ENCODE data around the gene RNF151. TPM values are rescaled to one million over a fixed set of nuclear protein-coding genes. Genes with fewer than 3 reads are reported as not detected.
"Not testable (repeated sequence)": the region's sequence is repeated elsewhere in the genome, so short reads cannot be mapped to it uniquely, and the experiment has no call there.

Gene RNF151
- total RNA-seq, 1 experiment from 2014 or later: not detected

- no TSS peak for BruUV-seq (replicated peaks)
- ChIA-PET CTCF (interaction anchor here (0.6 kb wide), 1 partner anchor 24 kb away, joined by 3 read pairs; no protein-coding TSS in a partner anchor), POLR2A (interaction anchor here (0.6 to 5.9 kb wide), 3 partner anchors 10 to 15 kb away, joined by 3 to 53 read pairs (median 10); partner anchors contain the start of genes MSRB1, RNF151 and RPS2)
- no peak for DNase-seq (ENCODE audit: unreplicated experiment)
- no peaks in the 10 kb centered on the region for H3K9me3 Mint-ChIP-seq (ENCODE audit: unreplicated experiment)
- TF ChIP-seq CTCF (IDR thresholded peaks at IDR 0.05; ENCODE audit: unreplicated experiment): no peak
- no peak overlapping the region for H3K4me3 Mint-ChIP-seq (ENCODE audit: unreplicated experiment)
- peaks cover 6% of the 10 kb centered on the region for H3K4me1 Mint-ChIP-seq (ENCODE audit: insufficient read depth, unreplicated experiment)
- no peak overlapping the region for H3K27ac Mint-ChIP-seq (ENCODE audit: low read depth, unreplicated experiment)
- H3K36me3 Mint-ChIP-seq (ENCODE audit: insufficient read depth, unreplicated experiment): no peaks in the 10 kb centered on the region
- intact Hi-C loops (cut with micrococcal nuclease): no loop called here
- H3K27me3 Mint-ChIP-seq (ENCODE audit: insufficient read depth, unreplicated experiment): no peaks in the 10 kb centered on the region
These were observed 12.9 kb upstream of the RNF151 start for GRCh38 chr16:1953734-1954133.

DNA sequence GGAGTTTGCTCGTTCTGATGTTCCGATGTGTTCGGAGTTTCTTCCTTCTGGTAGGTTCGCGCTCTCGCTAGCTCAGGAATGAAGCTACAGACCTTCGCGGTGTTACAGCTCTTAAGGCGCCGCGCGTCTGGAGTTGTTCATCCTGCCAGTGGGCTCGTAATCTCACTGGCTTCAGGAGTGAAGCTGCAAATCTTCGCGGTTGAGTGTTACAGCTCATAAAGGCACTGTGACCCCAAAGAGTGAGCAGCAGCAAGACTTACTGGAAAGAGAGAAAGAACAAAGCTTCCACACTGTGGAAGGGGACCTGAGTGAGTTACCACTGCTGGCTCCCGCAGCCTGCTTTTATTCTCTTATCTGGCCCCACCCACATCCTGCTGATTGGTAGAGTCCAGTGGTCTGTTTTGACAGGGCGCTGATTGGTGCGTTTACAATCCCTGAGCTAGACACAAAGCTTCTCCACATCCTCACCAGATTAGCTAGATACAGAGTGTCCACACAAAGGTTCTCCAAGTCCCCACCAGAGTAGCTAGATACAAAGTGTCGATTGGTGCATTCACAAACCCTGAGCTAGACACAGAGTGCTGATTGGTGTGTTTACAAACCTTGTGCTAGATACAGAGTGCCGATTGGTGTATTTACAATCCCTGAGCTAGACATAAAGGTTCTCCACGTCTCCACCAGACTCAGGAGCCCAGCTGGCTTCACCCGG lies 9.1 kb upstream of the RNF151 start:
- Mint-ChIP-seq H3K36me3 (ENCODE audit: insufficient read depth, unreplicated experiment) (peaks cover 25% of the 10 kb centered on the region), H3K4me1 (ENCODE audit: insufficient read depth, unreplicated experiment) (peaks cover 15% of the 10 kb centered on the region)
- ChIA-PET POLR2A (interaction anchor here (1.5 kb wide), 1 partner anchor 14 kb away, joined by 4 read pairs; the partner anchor contains the start of gene TBL3), CTCF (interaction anchor here (1.2 to 1.4 kb wide), 3 partner anchors 29 to 45 kb away, joined by 3 read pairs; no protein-coding TSS in a partner anchor)
- H3K27me3 Mint-ChIP-seq (ENCODE audit: insufficient read depth, unreplicated experiment); DNase-seq (ENCODE audit: unreplicated experiment); H3K9me3 Mint-ChIP-seq (ENCODE audit: unreplicated experiment); H3K27ac Mint-ChIP-seq (ENCODE audit: low read depth, unreplicated experiment); BruUV-seq (replicated peaks); H3K4me3 Mint-ChIP-seq (ENCODE audit: unreplicated experiment); intact Hi-C loops (cut with micrococcal nuclease): not testable (repeated sequence)

- intact Hi-C loops (cut with micrococcal nuclease); H3K4me3 Mint-ChIP-seq (ENCODE audit: unreplicated experiment); H3K27me3 Mint-ChIP-seq (ENCODE audit: insufficient read depth, unreplicated experiment); H3K27ac Mint-ChIP-seq (ENCODE audit: low read depth, unreplicated experiment); DNase-seq (ENCODE audit: unreplicated experiment); BruUV-seq (replicated peaks); H3K9me3 Mint-ChIP-seq (ENCODE audit: unreplicated experiment): not testable (repeated sequence)
- ChIA-PET CTCF (interaction anchor here (1.2 to 1.4 kb wide), 3 partner anchors 29 to 45 kb away, joined by 3 read pairs; no protein-coding TSS in a partner anchor), POLR2A (interaction anchor here (0.8 to 1.5 kb wide), 4 partner anchors 14 to 176 kb away, joined by 3 to 4 read pairs (median 4); partner anchors contain the start of genes MSRB1, NUBP2, SPSB3 and TBL3)
- Mint-ChIP-seq H3K4me1 (ENCODE audit: insufficient read depth, unreplicated experiment) (peaks cover 16% of the 10 kb centered on the region), H3K36me3 (ENCODE audit: insufficient read depth, unreplicated experiment) (peaks cover 31% of the 10 kb centered on the region)
These were observed 8.5 kb upstream of the RNF151 start for GRCh38 chr16:1958143-1958491.

DNA sequence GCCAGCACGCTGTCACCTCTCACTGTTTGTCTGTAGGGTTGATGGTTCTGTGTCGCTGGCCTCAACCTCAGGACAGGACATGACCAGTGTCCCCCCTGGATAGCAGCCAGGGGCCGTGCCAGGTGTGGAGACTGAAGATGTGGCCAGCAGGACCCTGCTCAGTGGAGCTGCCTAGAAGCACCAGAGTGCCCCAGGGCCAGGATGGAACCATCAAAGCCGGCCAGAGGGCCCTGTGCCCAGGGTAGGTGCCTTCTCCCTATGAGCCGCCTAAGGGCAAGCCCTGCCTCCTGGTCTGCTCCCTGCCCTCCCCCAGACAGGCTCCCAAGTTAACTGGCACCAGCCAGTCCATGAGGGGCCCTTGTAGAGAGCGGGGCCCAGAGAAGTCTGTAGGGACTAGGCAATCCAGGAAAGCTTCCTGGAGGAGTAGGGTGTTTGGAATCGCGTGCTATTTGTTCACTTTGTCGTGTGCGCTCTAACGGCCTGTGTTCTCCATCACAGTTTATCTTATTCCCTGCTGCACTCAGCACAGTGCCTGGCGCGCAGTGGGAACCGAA lies 7.9 kb upstream of the RNF151 start:
- Mint-ChIP-seq H3K36me3 (ENCODE audit: insufficient read depth, unreplicated experiment) (peaks cover 37% of the 10 kb centered on the region), H3K27ac (ENCODE audit: low read depth, unreplicated experiment) (peak overlapping the region; percentile 91), H3K27me3 (ENCODE audit: insufficient read depth, unreplicated experiment) (no peaks in the 10 kb centered on the region), H3K4me1 (ENCODE audit: insufficient read depth, unreplicated experiment) (peaks cover 23% of the 10 kb centered on the region), H3K9me3 (ENCODE audit: unreplicated experiment) (no peaks in the 10 kb centered on the region), H3K4me3 (ENCODE audit: unreplicated experiment) (peak overlapping the region; percentile 78)
- ChIA-PET POLR2A (interaction anchor here (0.8 to 8.9 kb wide), 7 partner anchors 10 to 176 kb away, joined by 3 to 72 read pairs (median 4); partner anchors contain the start of genes MSRB1, NUBP2, SPSB3 and TBL3), CTCF (interaction anchor here (0.7 to 1.4 kb wide), 2 partner anchors 44 to 58 kb away, joined by 3 to 4 read pairs; no protein-coding TSS in a partner anchor)
- no peak for DNase-seq (ENCODE audit: unreplicated experiment)
- no peak for TF ChIP-seq CTCF (IDR thresholded peaks at IDR 0.05; ENCODE audit: unreplicated experiment)
- intact Hi-C loops (cut with micrococcal nuclease): no loop called here
- no TSS peak for BruUV-seq (replicated peaks)
